ENCODE data around the gene C17orf78.
A peak's percentile ranks its signal among the peaks of the same experiment; 100 is the strongest.

Gene C17orf78

DNA sequence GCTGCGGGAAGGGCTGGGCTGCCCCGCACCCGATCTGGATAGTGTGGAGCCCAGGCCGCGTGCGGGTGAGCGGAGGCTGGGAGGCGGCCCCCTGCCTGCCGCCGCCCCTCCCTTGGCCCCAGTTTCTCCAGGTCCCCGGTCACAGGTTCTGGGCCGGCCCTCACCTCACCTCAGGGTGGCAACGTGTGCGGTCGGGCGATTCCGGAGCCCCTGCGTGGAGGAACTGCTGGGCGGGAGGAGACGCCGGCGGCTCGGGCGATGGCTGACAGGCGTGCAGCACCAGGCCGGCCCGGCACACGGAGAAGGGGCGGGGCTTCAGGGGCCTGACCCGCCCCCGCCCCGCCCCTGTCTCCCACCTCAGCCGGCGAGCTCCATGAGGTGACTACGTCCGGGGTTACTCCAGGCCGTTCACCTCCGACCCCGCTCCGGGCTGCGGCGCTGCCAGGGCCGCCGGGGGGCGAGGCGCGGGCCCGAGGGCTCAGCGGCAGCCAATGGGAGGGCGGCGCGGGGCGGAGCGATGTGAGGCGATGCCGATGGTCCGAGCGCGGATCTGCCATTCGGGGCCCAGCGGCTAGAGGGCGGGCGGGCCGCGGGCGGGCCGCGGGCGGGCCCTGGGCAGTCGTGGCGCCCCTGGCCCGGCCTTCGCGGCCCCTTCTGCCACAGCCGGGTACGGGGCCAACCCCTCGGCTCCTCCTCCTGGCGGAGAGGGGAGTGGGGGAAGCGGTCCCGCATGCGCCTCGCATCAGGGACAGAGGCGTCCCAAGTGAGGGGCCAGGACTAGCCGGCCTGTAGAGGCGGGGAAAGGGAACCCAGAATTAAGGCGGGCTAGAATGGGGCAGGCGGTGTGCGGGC is 16.7 kb upstream of the C17orf78 start:
- Histone ChIP-seq H3K27ac (ENCODE audit: low read length) (peak overlapping the region; percentile 79), H3K36me3 (ENCODE audit: control insufficient read depth in 2 of 2, insufficient read depth in 2 of 2, low read length in 2 of 2) (no peaks in the 10 kb centered on the region), H3K4me3 (ENCODE audit: low read length in 2 of 2) (peak overlapping the region; percentile 71 to 82), H3K27me3 (ENCODE audit: control insufficient read depth in 1 of 2, insufficient read depth in 2 of 2, low read length in 2 of 2) (no peaks in the 10 kb centered on the region), H3K9me3 (ENCODE audit: control insufficient read depth in 2 of 2, low read length in 2 of 2) (no peaks in the 10 kb centered on the region), H3K9ac (ENCODE audit: low read length in 2 of 2) (peak overlapping the region; percentile 81 to 85), H3K4me1 (ENCODE audit: control insufficient read depth, insufficient read depth, low read length) (peaks cover 10% of the 10 kb centered on the region)

- H3K9ac ChIP-seq (ENCODE audit: low read length in 2 of 2): peak overlapping the region; percentile 81 to 85
- no peaks in the 10 kb centered on the region for H3K27me3 ChIP-seq (ENCODE audit: control insufficient read depth in 1 of 2, insufficient read depth in 2 of 2, low read length in 2 of 2)
- H3K4me1 ChIP-seq (ENCODE audit: control insufficient read depth, insufficient read depth, low read length): peaks cover 10% of the 10 kb centered on the region
- H3K9me3 ChIP-seq (ENCODE audit: control insufficient read depth in 2 of 2, low read length in 2 of 2): no peaks in the 10 kb centered on the region
- H3K4me3 ChIP-seq (ENCODE audit: low read length in 2 of 2): peak overlapping the region; percentile 71 to 82
- peak overlapping the region; percentile 79 for H3K27ac ChIP-seq (ENCODE audit: low read length)
- H3K36me3 ChIP-seq (ENCODE audit: control insufficient read depth in 2 of 2, insufficient read depth in 2 of 2, low read length in 2 of 2): no peaks in the 10 kb centered on the region
Observed at GRCh38 chr17:37359682-37360188, 16.1 kb upstream of the C17orf78 start.

DNA sequence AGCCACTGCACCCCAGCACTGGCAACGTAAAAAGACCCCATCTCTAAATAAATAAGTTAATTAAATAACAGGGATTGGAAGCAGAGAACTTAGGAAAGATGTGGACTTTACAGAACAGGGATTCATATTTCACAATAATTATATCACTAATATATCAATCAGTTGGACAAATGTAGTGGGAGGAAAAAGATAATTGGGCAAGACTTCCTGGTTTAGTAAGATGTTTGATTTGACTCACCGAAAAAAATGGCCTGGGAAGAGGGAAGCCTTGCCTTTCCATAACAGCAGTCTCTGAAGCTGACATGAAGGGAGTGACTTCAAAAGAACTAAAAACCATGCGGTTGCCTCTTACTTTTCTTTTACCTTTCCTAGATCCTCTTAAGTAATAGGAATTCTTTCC is 15.2 kb upstream of the C17orf78 start:
- H3K27me3 ChIP-seq (ENCODE audit: control insufficient read depth in 1 of 2, insufficient read depth in 2 of 2, low read length in 2 of 2): no peaks in the 10 kb centered on the region
- H3K4me3 ChIP-seq (ENCODE audit: low read length in 2 of 2): no peak overlapping the region
- peaks cover 10% of the 10 kb centered on the region for H3K4me1 ChIP-seq (ENCODE audit: control insufficient read depth, insufficient read depth, low read length)
- H3K9ac ChIP-seq (ENCODE audit: low read length in 2 of 2): no peak overlapping the region
- H3K27ac ChIP-seq (ENCODE audit: low read length): no peak overlapping the region
- H3K9me3 ChIP-seq (ENCODE audit: control insufficient read depth in 2 of 2, low read length in 2 of 2): no peaks in the 10 kb centered on the region
- no peaks in the 10 kb centered on the region for H3K36me3 ChIP-seq (ENCODE audit: control insufficient read depth in 2 of 2, insufficient read depth in 2 of 2, low read length in 2 of 2)

- Histone ChIP-seq H3K27me3 (ENCODE audit: control insufficient read depth in 1 of 2, insufficient read depth in 2 of 2, low read length in 2 of 2) (no peaks in the 10 kb centered on the region), H3K4me3 (ENCODE audit: low read length in 2 of 2) (no peak overlapping the region), H3K27ac (ENCODE audit: low read length) (no peak overlapping the region), H3K36me3 (ENCODE audit: control insufficient read depth in 2 of 2, insufficient read depth in 2 of 2, low read length in 2 of 2) (no peaks in the 10 kb centered on the region), H3K9me3 (ENCODE audit: control insufficient read depth in 2 of 2, low read length in 2 of 2) (no peaks in the 10 kb centered on the region), H3K9ac (ENCODE audit: low read length in 2 of 2) (no peak overlapping the region), H3K4me1 (ENCODE audit: control insufficient read depth, insufficient read depth, low read length) (peaks cover 10% of the 10 kb centered on the region)
Observed at GRCh38 chr17:37361543-37361942, 14.2 kb upstream of the C17orf78 start.

DNA sequence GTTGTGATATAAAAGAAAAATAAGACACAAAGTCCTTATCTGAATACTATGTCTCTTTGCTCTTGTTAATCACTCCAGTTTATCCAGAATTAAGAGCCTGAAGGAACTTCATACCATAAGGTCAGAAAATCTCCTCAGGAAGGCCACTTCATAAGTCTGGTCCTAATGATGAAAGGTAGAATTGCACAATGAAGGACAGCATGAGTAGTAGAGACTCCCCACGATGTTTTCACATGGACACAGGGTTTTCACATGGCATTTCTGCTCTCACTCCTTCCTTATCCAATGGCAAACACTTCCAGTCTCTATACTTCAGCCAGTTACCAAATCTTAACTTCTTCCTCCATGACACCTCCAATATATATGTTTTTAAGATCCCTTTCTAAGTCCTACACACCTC is 10.2 kb upstream of the C17orf78 start:
- no peaks in the 10 kb centered on the region for H3K4me1 ChIP-seq (ENCODE audit: control insufficient read depth, insufficient read depth, low read length)
- H3K27ac ChIP-seq (ENCODE audit: low read length): no peak overlapping the region
- no peak overlapping the region for H3K4me3 ChIP-seq (ENCODE audit: low read length in 2 of 2)
- H3K9me3 ChIP-seq (ENCODE audit: control insufficient read depth in 2 of 2, low read length in 2 of 2): no peaks in the 10 kb centered on the region
- H3K36me3 ChIP-seq (ENCODE audit: control insufficient read depth in 2 of 2, insufficient read depth in 2 of 2, low read length in 2 of 2): no peaks in the 10 kb centered on the region
- H3K27me3 ChIP-seq (ENCODE audit: control insufficient read depth in 1 of 2, insufficient read depth in 2 of 2, low read length in 2 of 2): no peaks in the 10 kb centered on the region
- H3K9ac ChIP-seq (ENCODE audit: low read length in 2 of 2): no peak overlapping the region

DNA sequence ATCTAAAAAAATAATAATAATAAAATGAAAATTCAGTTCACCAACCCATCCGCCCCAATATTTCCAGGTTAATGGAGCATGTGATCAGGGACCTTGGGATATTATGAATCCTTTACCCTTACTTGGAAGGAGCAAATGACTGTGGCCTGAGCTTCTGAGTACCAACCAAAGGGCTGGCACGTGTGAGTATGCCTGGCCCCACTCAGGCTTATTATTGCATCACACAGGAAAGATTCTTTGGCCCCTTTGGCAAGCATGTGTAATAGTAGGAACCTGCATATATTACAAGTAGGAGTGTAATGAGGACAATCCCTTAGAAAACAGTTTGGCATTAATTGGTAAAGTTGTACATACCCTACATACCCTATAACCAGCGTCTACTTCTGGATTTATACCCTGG is 7.2 kb upstream of the C17orf78 start:
- H3K27me3 ChIP-seq (ENCODE audit: control insufficient read depth in 1 of 2, insufficient read depth in 2 of 2, low read length in 2 of 2): no peaks in the 10 kb centered on the region
- no peaks in the 10 kb centered on the region for H3K9me3 ChIP-seq (ENCODE audit: control insufficient read depth in 2 of 2, low read length in 2 of 2)
- no peak overlapping the region for H3K27ac ChIP-seq (ENCODE audit: low read length)
- H3K4me1 ChIP-seq (ENCODE audit: control insufficient read depth, insufficient read depth, low read length): no peaks in the 10 kb centered on the region
- no peak overlapping the region for H3K9ac ChIP-seq (ENCODE audit: low read length in 2 of 2)
- no peak overlapping the region for H3K4me3 ChIP-seq (ENCODE audit: low read length in 2 of 2)
- no peaks in the 10 kb centered on the region for H3K36me3 ChIP-seq (ENCODE audit: control insufficient read depth in 2 of 2, insufficient read depth in 2 of 2, low read length in 2 of 2)

DNA sequence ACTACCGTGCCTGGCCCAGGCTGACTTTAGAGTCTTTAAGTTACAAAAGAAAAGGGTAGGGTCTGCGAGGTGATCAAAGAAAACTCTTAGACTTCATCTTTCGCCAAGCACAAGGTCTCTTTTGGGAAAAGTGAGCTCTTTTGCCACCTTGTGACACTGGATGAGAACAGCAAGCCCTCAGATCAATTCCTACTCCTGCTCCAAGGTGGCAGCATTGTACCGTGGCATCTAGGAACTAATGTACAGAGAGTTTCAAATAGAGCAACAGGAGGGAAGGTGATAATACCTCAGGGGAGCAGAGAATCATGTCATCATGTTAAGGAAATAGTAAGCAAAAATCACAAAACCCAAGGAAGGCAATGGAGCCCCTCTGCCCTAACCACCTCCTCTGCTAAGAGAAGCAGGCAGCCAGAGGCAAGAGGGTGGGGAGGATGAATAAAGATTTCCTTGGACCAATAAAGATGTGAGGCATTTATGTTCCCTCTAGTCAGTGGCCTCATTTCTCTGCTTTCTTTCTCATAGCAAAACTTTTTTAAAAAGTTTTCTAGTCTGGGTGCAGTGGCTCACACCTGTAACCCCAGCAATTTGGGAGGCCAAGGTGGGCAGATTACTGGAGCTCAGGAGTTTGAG is 2.1 kb upstream of the C17orf78 start:
- H3K4me3 ChIP-seq (ENCODE audit: low read length in 2 of 2): no peak overlapping the region
- H3K4me1 ChIP-seq (ENCODE audit: control insufficient read depth, insufficient read depth, low read length): no peaks in the 10 kb centered on the region
- no peak overlapping the region for H3K27ac ChIP-seq (ENCODE audit: low read length)
- no peak overlapping the region for H3K9ac ChIP-seq (ENCODE audit: low read length in 2 of 2)
- no peaks in the 10 kb centered on the region for H3K27me3 ChIP-seq (ENCODE audit: control insufficient read depth in 1 of 2, insufficient read depth in 2 of 2, low read length in 2 of 2)
- no peaks in the 10 kb centered on the region for H3K36me3 ChIP-seq (ENCODE audit: control insufficient read depth in 2 of 2, insufficient read depth in 2 of 2, low read length in 2 of 2)
- H3K9me3 ChIP-seq (ENCODE audit: control insufficient read depth in 2 of 2, low read length in 2 of 2): no peaks in the 10 kb centered on the region

DNA sequence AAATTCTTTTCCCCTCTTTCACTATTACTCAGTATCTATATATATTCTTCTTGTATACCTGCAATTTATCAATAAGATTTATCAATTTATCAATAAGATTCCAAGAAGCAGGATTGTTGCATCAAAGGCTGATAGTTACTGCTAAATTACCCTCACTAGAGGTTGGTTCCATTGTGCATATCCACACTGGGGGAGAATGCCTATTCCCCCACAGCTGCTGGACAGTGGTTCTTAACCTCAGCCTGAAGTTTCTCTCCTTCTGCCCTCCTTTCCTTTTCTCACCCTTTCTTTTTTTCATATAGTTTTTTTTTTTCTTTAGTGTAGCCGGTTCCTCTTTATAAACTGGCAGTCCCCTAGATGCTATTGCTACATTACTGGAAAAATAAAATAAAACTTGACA is 6.3 kb downstream of the C17orf78 start:
- H3K4me1 ChIP-seq (ENCODE audit: control insufficient read depth, insufficient read depth, low read length): no peaks in the 10 kb centered on the region
- H3K27ac ChIP-seq (ENCODE audit: low read length): no peak overlapping the region
- no peak overlapping the region for H3K9ac ChIP-seq (ENCODE audit: low read length in 2 of 2)
- H3K9me3 ChIP-seq (ENCODE audit: control insufficient read depth in 2 of 2, low read length in 2 of 2): no peaks in the 10 kb centered on the region
- no peaks in the 10 kb centered on the region for H3K27me3 ChIP-seq (ENCODE audit: control insufficient read depth in 1 of 2, insufficient read depth in 2 of 2, low read length in 2 of 2)
- H3K4me3 ChIP-seq (ENCODE audit: low read length in 2 of 2): no peak overlapping the region
- no peaks in the 10 kb centered on the region for H3K36me3 ChIP-seq (ENCODE audit: control insufficient read depth in 2 of 2, insufficient read depth in 2 of 2, low read length in 2 of 2)

- no peaks in the 10 kb centered on the region for H3K9me3 ChIP-seq (ENCODE audit: control insufficient read depth in 2 of 2, low read length in 2 of 2)
- H3K9ac ChIP-seq (ENCODE audit: low read length in 2 of 2): no peak overlapping the region
- no peaks in the 10 kb centered on the region for H3K4me1 ChIP-seq (ENCODE audit: control insufficient read depth, insufficient read depth, low read length)
- no peaks in the 10 kb centered on the region for H3K27me3 ChIP-seq (ENCODE audit: control insufficient read depth in 1 of 2, insufficient read depth in 2 of 2, low read length in 2 of 2)
- no peak overlapping the region for H3K4me3 ChIP-seq (ENCODE audit: low read length in 2 of 2)
- no peak overlapping the region for H3K27ac ChIP-seq (ENCODE audit: low read length)
- H3K36me3 ChIP-seq (ENCODE audit: control insufficient read depth in 2 of 2, insufficient read depth in 2 of 2, low read length in 2 of 2): no peaks in the 10 kb centered on the region
Observed at GRCh38 chr17:37384560-37385149, 8.9 kb downstream of the C17orf78 start.

DNA sequence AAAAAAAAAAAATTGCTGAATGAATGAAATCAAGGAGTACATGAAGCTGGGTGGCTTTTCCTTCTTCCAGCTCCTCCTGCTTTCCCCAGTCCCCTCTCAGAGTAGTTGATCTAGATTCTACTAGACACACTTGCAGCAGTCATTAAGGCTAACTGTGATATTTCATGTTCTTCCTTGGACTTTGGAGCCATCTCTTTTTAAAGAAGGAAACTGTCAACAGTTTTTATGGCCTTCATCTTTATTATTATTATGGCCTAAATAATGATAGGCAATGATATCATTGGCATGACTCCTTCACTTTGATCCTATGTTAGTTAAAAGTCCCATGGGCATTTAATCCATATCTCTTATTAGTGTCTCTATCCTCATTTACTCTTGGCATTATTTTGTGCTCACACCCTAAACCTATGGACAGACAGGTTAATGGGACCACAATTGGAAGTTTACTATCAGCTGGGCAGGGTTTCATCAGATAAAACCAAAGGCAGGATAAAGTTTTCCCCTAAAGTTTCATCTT is 9.7 kb downstream of the C17orf78 start:
- Histone ChIP-seq H3K36me3 (ENCODE audit: control insufficient read depth in 2 of 2, insufficient read depth in 2 of 2, low read length in 2 of 2) (no peaks in the 10 kb centered on the region), H3K27me3 (ENCODE audit: control insufficient read depth in 1 of 2, insufficient read depth in 2 of 2, low read length in 2 of 2) (no peaks in the 10 kb centered on the region), H3K9me3 (ENCODE audit: control insufficient read depth in 2 of 2, low read length in 2 of 2) (no peaks in the 10 kb centered on the region), H3K9ac (ENCODE audit: low read length in 2 of 2) (no peak overlapping the region), H3K27ac (ENCODE audit: low read length) (no peak overlapping the region), H3K4me1 (ENCODE audit: control insufficient read depth, insufficient read depth, low read length) (no peaks in the 10 kb centered on the region), H3K4me3 (ENCODE audit: low read length in 2 of 2) (no peak overlapping the region)

Measured in stomach smooth muscle (tissue), 2 donors.